Upper lobe of right lung (tissue), 1 donor: ENCODE measurements around the gene RASSF4. TPM values are rescaled to one million over a fixed set of nuclear protein-coding genes. Genes with fewer than 3 reads are reported as not detected.

Experiments used
- ATAC-seq: fragments of 200-7000 bp; cut with Tn5 transposase; one replicate; pipeline ENCODE4 v1.9.1; 2020; ENCODE audit warnings: mild to moderate bottlenecking, moderate library complexity
- DNase-seq: peaks from one replicate; pipeline ENCODE4 v3.0.0-alpha.2; 2020
- H3K27ac ChIP-seq: fragments of 200-600 bp; one replicate; pipeline ENCODE4 v1.8.0; 2022
- H3K27me3 ChIP-seq: fragments of 200-600 bp; one replicate; pipeline ENCODE4 v1.8.0; 2022; ENCODE audit warnings: mild to moderate bottlenecking
- H3K36me3 ChIP-seq: fragments of 200-600 bp; one replicate; pipeline ENCODE4 v1.8.0; 2022
- H3K4me1 ChIP-seq: fragments of 200-600 bp; one replicate; pipeline ENCODE4 v1.8.0; 2022
- H3K4me3 ChIP-seq: fragments of 200-600 bp; one replicate; pipeline ENCODE4 v1.8.0; 2022; ENCODE audit warnings: mild to moderate bottlenecking
- H3K9me3 ChIP-seq: fragments of 200-600 bp; one replicate; pipeline ENCODE4 v1.8.0; 2022
- CTCF ChIP-seq: fragments of 200-600 bp; IDR thresholded peaks from one replicate; pipeline ENCODE4 v1.8.0; 2022; ENCODE audit warnings: antibody characterized with exemption
- intact Hi-C: fragments of 100-400 bp; cut with DNase I; formaldehyde crosslinking; loops from one replicate; pipeline ENCODE4 v1.11.0; 2022
- long read RNA-seq: library from polyadenylated mRNA; unstranded; transcript quantifications from one replicate; pipeline ENCODE4 v2.0.0, GENCODE V29; 2021
- total RNA-seq: library from RNA; stranded (reverse); fragmentation: NEBNext Ultra II Directional; extraction: Animal tissue kit (Norgen Biotek cat#: 25700); gene quantifications from one replicate; pipeline ENCODE4 v1.2.1, GENCODE V29; 2021
- donor health status: DM: no; HTN: yes; CAD: no; lungs with severe emphysema.

RASSF4 gene
- 40.9 TPM for total RNA-seq
- long read RNA-seq, full-length matches to known transcripts = 42 of 92 reads
- long read RNA-seq, partial matches to known transcripts = 16 of 92 reads
- long read RNA-seq, other reads (novel, unspliced or antisense) = 34 of 92 reads

- peak within 1 kb of the TSS; percentile 83 for H3K4me3 ChIP-seq
- intact Hi-C loops = no loop called here
- ATAC-seq = peak; percentile 95
- DNase-seq = peak; percentile 98
- peaks cover 4% of the 10 kb centered on the region for H3K36me3 ChIP-seq
- H3K27me3 ChIP-seq = no peaks in the 10 kb centered on the region
- H3K4me1 ChIP-seq = peaks cover 43% of the 10 kb centered on the region
- peak within 1 kb of the TSS; percentile 96 for H3K27ac ChIP-seq
- no peak for TF ChIP-seq CTCF
- no peaks in the 10 kb centered on the region for H3K9me3 ChIP-seq
Measured at GRCh38 chr10:44959247-44960087, at the start of gene RASSF4. Gene RASSF4 (plus strand): TSS chr10:44959802. CDS start chr10:44970203, 10,401 bp downstream.

- Histone ChIP-seq H3K4me3 (no peak overlapping the region), H3K36me3 (no peaks in the 10 kb centered on the region), H3K27ac (no peak overlapping the region), H3K27me3 (no peaks in the 10 kb centered on the region), H3K4me1 (peaks cover 14% of the 10 kb centered on the region), H3K9me3 (no peaks in the 10 kb centered on the region)
- ATAC-seq = no peak
- no peak for DNase-seq
- no peak for TF ChIP-seq CTCF
- intact Hi-C loops = no loop called here
Measured at GRCh38 chr10:44909910-44910309, 49.7 kb upstream of the RASSF4 start.

GRCh38 chr10:44910602-44911001 lies 49.0 kb upstream of the RASSF4 start:
- Histone ChIP-seq H3K36me3 (no peaks in the 10 kb centered on the region), H3K27me3 (no peaks in the 10 kb centered on the region), H3K9me3 (no peaks in the 10 kb centered on the region), H3K4me3 (no peak overlapping the region), H3K4me1 (peaks cover 14% of the 10 kb centered on the region), H3K27ac (no peak overlapping the region)
- intact Hi-C loops = no loop called here
- DNase-seq (no peak), ATAC-seq (no peak)
- no peak for TF ChIP-seq CTCF

- DNase-seq (peak; percentile 89), ATAC-seq (peak; percentile 94)
- H3K27me3 ChIP-seq = no peaks in the 10 kb centered on the region
- intact Hi-C loops = no loop called here
- H3K36me3 ChIP-seq = no peaks in the 10 kb centered on the region
- no peak within 1 kb of the TSS for H3K4me3 ChIP-seq
- TF ChIP-seq CTCF = no peak
- no peaks in the 10 kb centered on the region for H3K9me3 ChIP-seq
- no peak within 1 kb of the TSS for H3K27ac ChIP-seq
- H3K4me1 ChIP-seq = peaks cover 14% of the 10 kb centered on the region
Measured at GRCh38 chr10:44911081-44911540, 48.5 kb upstream of the RASSF4 start, which contains the start of gene TMEM72. Gene TMEM72 (plus strand): TSS chr10:44911337. CDS start chr10:44911513, 176 bp downstream.

GRCh38 chr10:44911951-44912350 lies 47.7 kb upstream of the RASSF4 start:
- Histone ChIP-seq H3K9me3 (no peaks in the 10 kb centered on the region), H3K4me3 (no peak overlapping the region), H3K36me3 (no peaks in the 10 kb centered on the region), H3K4me1 (peaks cover 14% of the 10 kb centered on the region), H3K27me3 (no peaks in the 10 kb centered on the region), H3K27ac (no peak overlapping the region)
- no peak for DNase-seq
- TF ChIP-seq CTCF = no peak
- no peak for ATAC-seq
- intact Hi-C loops = no loop called here
